ENCODE measurements around the gene TRIM47. TPM values are rescaled to one million over a fixed set of nuclear protein-coding genes. Genes with fewer than 3 reads are reported as not detected.
"Not testable (repeated sequence)": the region's sequence is repeated elsewhere in the genome, so short reads cannot be mapped to it uniquely, and the experiment has no call there.

Gene TRIM47
- polyA plus RNA-seq, 4 donors, result 6.1 to 18.1 (median 6.7) TPM

GRCh38 chr17:75892556-75893224 lies 14.3 kb upstream of the TRIM47 start:
- no peak for DNase-seq (ENCODE audit: low read depth in 4 of 4, low spot score in 3 of 4)

GRCh38 chr17:75891605-75892555 lies 13.5 kb upstream of the TRIM47 start:
- DNase-seq (ENCODE audit: low read depth in 4 of 4, low spot score in 3 of 4), result no peak

DNA sequence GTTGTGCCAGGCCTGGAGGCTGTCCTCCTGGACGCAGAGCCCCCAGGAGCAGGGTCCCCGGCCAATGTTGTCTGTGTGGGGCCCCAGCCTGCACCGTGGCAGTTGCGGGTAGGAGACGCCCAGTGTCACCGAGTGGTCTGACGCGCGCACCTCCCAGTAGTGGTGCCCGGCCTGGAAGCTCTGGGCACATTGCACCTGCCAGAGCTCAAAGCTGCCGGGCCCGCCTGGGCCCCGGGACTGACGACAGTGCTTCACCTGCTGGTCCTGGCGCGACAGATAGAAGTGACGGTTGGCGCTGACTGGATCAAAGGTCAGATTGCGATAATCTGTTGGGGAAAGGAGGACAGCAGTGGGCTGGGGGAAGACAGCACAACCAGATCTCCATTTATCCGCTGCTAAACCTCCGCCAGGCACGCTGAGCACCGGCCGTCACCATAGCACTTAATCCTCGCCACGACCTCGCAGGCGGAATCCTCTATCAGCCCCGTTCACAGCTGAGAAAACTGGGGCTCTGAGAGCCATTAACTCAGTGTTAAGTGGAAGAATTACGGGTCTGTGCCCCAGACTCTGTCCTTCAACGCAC lies 12.7 kb upstream of the TRIM47 start:
- DNase-seq (ENCODE audit: low read depth in 4 of 4, low spot score in 3 of 4), result no peak

DNA sequence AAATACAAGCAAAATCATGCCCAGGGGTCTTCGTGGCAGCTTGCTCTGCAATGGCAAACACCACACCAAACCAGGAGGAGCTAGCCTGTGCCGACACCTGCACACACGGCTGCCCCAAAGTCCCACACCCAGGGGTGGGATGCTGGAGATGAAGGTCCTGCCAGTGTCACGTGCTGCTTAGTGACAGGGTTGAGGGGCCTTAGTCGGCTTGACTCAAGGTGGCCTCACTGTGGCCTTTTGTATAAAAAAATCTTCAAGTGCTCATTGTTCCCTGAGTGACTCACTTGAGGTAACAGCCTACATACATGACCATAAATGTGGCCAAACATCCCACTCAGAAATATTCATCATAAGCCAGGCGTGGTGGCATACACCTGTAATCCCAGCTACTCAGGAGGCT lies 11.1 kb upstream of the TRIM47 start:
- DNase-seq (ENCODE audit: low read depth in 4 of 4, low spot score in 3 of 4), result no peak

DNA sequence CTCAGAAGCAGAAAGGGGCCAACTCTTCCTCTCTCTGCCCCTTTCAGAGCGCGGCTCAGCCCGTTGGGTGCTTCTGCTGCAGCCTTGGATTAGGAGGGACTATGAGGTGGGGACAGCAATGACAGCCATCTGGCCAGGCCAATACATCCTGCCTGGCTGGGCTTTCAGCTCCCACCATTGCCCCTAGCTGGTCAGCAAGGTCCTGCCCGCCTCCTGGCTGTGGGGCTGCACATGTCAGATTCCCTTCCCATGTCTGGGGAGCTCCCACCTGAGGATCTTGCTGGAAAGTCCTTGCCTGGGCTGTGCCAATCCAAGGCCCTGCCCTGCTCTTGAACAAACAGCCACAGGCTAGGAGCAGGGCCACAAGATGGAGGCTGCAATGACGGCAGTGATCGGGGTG lies 10.1 kb upstream of the TRIM47 start:
- no peak for DNase-seq (ENCODE audit: low read depth in 4 of 4, low spot score in 3 of 4)

DNA sequence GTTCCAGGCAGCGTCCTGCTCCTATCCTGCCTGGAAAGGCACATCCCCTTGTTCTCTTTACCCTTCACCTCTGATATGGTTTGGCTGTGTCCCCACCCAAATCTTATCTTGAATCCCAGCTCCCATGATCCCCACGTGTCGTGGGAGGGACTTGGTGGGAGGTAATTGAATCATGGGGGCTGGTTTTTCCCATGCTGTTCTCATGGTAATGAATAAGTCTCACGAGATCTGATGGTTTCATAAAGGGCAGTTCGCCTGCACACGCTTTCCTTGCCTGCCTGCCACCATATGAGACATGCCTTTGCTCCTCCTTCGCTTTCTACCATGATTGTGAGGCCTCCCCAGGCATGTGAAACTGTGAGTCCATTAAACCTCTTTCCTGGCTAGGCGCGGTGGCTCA lies 7.5 kb upstream of the TRIM47 start:
- not testable (repeated sequence) for DNase-seq (ENCODE audit: low read depth in 4 of 4, low spot score in 3 of 4)

DNA sequence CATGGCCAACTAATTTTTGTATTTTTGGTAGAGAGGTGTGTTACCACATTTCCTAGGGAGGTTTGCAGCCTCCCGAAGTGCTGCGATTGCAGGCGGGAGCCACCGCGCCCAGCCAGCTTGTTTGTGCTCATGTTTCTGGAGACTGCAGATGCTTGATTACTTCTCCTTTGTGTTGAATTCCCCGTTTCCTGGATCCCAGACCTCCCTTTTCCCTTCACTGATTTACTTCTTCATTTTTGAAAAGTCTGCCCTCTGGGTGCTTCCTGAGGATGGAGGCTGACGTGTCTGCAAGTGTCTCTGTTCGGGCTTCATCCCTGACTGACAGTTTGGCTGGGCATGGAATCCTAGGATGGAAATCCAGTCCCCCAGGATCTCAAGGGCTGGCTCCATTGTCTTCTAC lies 7.0 kb upstream of the TRIM47 start:
- no peak for DNase-seq (ENCODE audit: low read depth in 4 of 4, low spot score in 3 of 4)

GRCh38 chr17:75881678-75882454 lies 3.5 kb upstream of the TRIM47 start:
- no peak for DNase-seq (ENCODE audit: low read depth in 4 of 4, low spot score in 3 of 4)

DNA sequence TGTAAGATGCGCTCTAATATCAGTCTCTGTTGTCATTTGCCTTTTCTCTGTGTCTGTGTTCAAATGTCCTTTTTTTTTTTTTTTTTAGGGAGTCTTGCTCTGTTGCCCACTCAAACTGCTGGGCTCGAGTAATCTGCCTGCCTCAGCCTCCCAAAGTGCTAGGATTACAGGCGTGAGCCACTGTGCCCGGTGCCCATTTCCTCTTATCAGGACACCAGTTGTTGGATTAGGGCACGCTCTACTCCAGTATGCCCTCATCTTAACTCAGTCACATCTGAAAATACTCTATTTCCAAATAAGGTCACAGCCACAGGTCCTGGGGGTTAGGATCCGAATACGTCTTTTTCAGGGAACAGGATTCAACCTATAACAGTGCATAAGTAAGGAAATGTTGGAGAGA lies 1.9 kb upstream of the TRIM47 start:
- no peak for DNase-seq (ENCODE audit: low read depth in 4 of 4, low spot score in 3 of 4)

GRCh38 chr17:75877752-75878173 lies 618 bp downstream of the TRIM47 start:
- no peak for DNase-seq (ENCODE audit: low read depth in 4 of 4, low spot score in 3 of 4)

DNA sequence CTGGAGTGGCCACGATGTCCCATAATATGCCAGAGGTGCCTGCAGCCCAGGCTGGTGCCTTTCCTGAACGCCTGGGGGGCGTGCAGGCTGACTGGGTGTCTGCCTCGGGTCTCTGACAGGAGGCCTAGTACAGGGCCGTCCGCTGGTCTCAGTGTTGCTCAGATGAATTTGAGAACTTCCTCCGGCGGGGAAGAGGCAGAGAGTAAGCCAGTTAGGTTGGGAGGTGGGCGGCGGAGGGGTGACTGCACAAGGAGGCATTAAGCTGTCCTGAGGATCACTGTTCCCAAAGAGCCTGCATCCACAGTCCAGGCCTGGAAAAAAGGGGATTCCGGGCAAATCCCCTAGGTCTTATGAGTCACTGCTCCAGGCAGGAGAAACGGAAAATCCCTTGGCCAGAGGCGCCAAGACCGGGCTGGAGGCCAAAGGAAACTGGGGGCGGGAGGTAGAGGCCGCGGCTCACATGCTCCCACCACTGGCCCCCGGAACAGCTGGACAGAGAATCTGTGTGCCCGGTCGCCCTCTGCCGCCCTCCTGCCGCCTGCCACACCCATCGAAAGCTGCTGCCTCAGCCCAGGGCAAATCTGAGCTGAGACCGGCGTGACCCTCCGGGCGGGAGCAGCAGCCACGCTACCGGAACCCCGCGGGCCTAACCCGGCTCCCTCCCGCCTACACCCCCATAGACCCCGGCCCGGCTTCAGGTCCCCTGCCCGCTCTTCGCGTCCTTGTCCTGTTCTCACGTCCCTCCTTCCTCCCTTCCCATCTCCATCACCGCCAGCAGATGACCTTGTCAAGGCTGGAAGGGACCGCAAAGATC lies 1.2 kb downstream of the TRIM47 start:
- no peak for DNase-seq (ENCODE audit: low read depth in 4 of 4, low spot score in 3 of 4)

DNA sequence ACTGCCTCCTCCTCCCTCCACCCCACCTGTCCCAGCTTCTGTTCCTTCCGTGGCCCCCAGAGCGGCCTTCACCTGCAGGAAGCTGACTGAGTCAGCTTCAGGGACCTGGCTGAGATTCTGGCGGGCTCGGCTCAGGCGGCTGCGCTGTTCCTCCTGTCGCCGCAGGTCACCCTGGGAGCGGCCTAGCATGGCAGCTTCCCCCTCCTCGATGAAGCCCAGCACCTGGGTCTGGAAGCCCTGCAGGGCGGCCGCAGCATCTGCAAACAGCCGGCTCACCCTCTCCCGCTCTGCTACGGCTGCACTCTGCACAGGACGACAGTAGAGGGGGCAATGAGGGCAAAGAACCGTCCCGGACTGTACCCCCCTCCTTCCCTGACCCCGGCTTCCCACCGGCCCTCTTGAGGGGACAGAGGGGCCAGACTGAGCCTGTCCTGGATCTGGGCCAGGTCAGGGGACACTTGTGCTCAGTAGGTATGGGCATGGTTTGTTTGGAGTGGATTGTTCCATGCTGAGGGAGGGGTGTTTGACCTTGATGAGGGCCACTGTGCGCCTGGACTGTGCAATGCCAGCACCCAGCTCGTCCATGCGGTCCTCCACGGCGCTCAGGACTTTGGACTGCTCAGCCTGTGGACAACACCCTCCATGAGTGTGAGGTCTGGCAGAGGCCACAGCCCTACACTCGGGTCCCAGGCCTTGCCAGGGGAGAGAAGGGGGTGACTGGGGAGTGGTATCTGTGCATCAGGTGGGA lies 2.0 kb downstream of the TRIM47 start:
- DNase-seq (ENCODE audit: low read depth in 4 of 4, low spot score in 3 of 4), result no peak

DNA sequence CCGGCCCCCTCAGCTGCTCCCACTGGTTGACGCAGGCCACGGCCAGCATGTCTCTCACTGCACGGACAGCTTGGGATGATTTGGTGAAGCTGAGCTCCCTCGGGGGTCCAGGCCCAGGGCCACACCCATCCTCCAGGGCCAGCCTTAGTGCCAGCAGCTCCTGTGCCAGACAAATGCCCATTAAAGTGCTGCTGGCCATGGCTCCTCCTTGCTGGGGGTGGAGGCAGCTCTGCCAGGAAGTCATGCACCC lies 2.5 kb downstream of the TRIM47 start:
- DNase-seq (ENCODE audit: low read depth in 4 of 4, low spot score in 3 of 4), result no peak

- DNase-seq (ENCODE audit: low read depth in 4 of 4, low spot score in 3 of 4), result no peak
Observed at GRCh38 chr17:75875182-75875939, 3.0 kb downstream of the TRIM47 start.

DNA sequence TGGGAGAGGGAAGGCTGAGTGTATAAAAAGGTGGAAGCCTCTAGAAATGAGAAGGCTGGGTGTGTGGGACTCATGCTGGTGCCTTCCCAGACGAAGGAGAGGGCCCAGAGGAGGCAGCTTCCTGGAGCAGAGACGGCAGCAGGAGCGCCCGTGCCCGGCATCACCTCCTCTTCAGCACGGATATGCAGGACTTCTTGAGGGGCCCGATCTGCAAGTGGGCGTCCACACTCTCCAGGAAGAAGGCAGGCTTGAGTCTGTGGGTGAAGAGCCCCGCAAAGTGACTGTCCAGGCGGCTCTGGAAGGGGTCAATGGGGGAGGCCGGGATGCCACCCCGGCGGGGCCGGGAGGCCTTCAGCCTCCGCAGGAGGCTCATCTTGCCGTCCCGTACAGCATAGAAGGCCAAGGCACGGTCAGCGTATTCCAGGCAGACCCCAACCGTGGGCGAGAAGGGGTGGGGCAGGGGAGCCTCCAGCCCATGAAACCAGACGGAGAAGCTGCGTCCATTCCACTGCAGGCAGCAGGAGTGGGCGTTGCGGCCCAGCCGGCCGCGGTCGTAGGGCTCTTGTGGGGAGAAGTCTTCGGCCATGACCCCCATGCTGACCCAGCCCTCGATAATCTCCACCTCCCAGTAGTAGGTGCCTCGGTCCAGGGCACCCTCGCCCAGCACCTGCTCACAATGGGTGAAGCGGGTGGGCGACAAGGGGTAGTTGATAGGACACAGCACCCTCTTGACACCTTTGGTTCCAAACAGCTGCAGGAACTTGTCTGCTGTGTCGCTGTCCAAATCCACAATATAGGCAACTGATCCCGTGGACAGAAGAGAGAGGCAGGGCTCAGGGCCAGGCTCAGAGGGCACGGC lies 3.8 kb downstream of the TRIM47 start:
- DNase-seq (ENCODE audit: low read depth in 4 of 4, low spot score in 3 of 4), result no peak

GRCh38 chr17:75873587-75874322 lies 4.6 kb downstream of the TRIM47 start:
- no peak for DNase-seq (ENCODE audit: low read depth in 4 of 4, low spot score in 3 of 4)
